ENCODE data around the gene XPOT.

Gene XPOT

GRCh38 chr12:64461634-64462414 lies 57.6 kb downstream of the XPOT start:
- peak; percentile 78 for DNase-seq (ENCODE audit: low read depth)
- TF ChIP-seq CTCF (IDR thresholded peaks at IDR 0.05; ENCODE audit: insufficient read depth, low read depth, low read length, missing control alignments) = no peak

GRCh38 chr12:64466178-64466577 lies 62.0 kb downstream of the XPOT start:
- no peak overlapping the region for H3K4me3 ChIP-seq (ENCODE audit: low read length)
- TF ChIP-seq CTCF (IDR thresholded peaks at IDR 0.05; ENCODE audit: insufficient read depth, low read depth, low read length, missing control alignments) = no peak
- DNase-seq (ENCODE audit: low read depth) = no peak

More at GRCh38 chr12:64461634-64462414, 57.6 kb downstream of the XPOT start:
- H3K4me3 ChIP-seq (ENCODE audit: low read length) = no peak overlapping the region

GRCh38 chr12:64468966-64469365 lies 64.8 kb downstream of the XPOT start:
- TF ChIP-seq CTCF (IDR thresholded peaks at IDR 0.05; ENCODE audit: insufficient read depth, low read depth, low read length, missing control alignments) = no peak
- no peak overlapping the region for H3K4me3 ChIP-seq (ENCODE audit: low read length)
- DNase-seq (ENCODE audit: low read depth) = no peak

GRCh38 chr12:64469455-64470142 lies 65.4 kb downstream of the XPOT start:
- no peak for TF ChIP-seq CTCF (IDR thresholded peaks at IDR 0.05; ENCODE audit: insufficient read depth, low read depth, low read length, missing control alignments)
- no peak for DNase-seq (ENCODE audit: low read depth)
- H3K4me3 ChIP-seq (ENCODE audit: low read length) = no peak overlapping the region

GRCh38 chr12:64470495-64470894 lies 66.3 kb downstream of the XPOT start:
- H3K4me3 ChIP-seq (ENCODE audit: low read length) = no peak overlapping the region
- no peak for TF ChIP-seq CTCF (IDR thresholded peaks at IDR 0.05; ENCODE audit: insufficient read depth, low read depth, low read length, missing control alignments)
- no peak for DNase-seq (ENCODE audit: low read depth)

GRCh38 chr12:64473176-64473575 lies 69.0 kb downstream of the XPOT start:
- no peak overlapping the region for H3K4me3 ChIP-seq (ENCODE audit: low read length)
- TF ChIP-seq CTCF (IDR thresholded peaks at IDR 0.05; ENCODE audit: insufficient read depth, low read depth, low read length, missing control alignments) = no peak
- no peak for DNase-seq (ENCODE audit: low read depth)
